Mononuclear cell (primary cell): ENCODE data around the gene CES4A. TPM values are rescaled to one million over a fixed set of nuclear protein-coding genes. Genes with fewer than 3 reads are reported as not detected.
"Not testable (repeated sequence)": the region's sequence is repeated elsewhere in the genome, so short reads cannot be mapped to it uniquely, and the experiment has no call there.

Source experiments
- H3K27me3 ChIP-seq: 2 replicates; pipeline ENCODE4 v1.6.0; 2011; ENCODE audit warnings: low read length, control low read depth; ENCODE audit not compliant: insufficient read depth
- H3K4me1 ChIP-seq: 2 replicates; pipeline ENCODE4 v1.5.1; 2011; ENCODE audit warnings: mild to moderate bottlenecking, low read length, control low read depth; ENCODE audit not compliant: insufficient read depth
- H3K4me3 ChIP-seq: 2 replicates; pipeline ENCODE4 v1.5.1; 2011; ENCODE audit warnings: mild to moderate bottlenecking, low read length, moderate library complexity
- H3K9me3 ChIP-seq: 2 replicates; pipeline ENCODE4 v1.5.1; 2011; ENCODE audit warnings: low read depth, mild to moderate bottlenecking, control low read depth, low read length
- total RNA-seq: library from RNA; depleted of rRNA; stranded (reverse); fragments of >200 nt; gene quantifications from one replicate; pipeline ENCODE4 v1.2.3, GENCODE V29; 2012

The CES4A gene
- total RNA-seq, 1 donor: 5.6 TPM

DNA sequence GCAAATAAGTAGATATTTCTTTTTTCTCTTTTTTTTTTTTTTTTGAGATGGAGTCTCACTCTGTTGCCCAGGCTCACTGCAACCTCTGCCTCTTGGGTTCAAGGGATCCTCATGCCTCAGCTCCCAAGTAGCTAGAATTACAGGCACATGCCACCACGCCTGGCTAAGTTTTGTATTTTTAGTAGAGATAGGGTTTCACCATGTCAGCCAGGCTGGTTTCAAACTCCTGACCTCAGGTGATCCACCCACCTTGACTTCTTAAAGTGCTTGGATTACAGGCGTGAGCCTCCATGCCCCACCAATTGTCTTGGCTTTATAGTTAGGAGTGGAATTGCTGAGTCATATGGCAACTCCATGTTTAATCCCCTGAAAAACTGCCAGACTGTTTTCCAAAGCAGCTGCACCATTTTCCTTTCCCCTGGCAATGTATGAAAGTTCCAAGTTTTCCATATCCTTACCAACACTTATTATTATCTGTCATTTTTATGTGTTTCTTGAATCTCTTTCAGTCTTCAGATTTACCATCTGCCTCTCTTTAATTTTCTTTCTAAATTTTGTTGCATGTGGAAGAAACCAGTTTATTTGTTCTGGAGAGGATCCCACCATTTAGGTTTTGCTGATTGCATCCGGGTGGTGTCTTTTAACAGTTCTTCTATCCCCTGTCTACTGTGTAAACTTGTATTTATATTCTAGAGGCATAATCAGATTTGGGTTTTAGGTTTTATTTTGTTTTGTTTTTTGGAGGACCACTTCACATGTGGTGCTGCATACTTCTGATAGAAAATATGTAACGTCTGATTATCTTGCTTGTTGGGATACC, 37.2 kb upstream of the CES4A start:
- Histone ChIP-seq H3K27me3 (peaks cover 44% of the 10 kb centered on the region), H3K4me1 (peaks cover 16% of the 10 kb centered on the region), H3K9me3 (no peaks in the 10 kb centered on the region), H3K4me3 (no peak overlapping the region)

- H3K4me3 ChIP-seq: no peak overlapping the region
- H3K9me3 ChIP-seq: no peaks in the 10 kb centered on the region
- H3K4me1 ChIP-seq: peaks cover 16% of the 10 kb centered on the region
- peaks cover 44% of the 10 kb centered on the region for H3K27me3 ChIP-seq
These were observed 35.8 kb upstream of the CES4A start for GRCh38 chr16:66952430-66953110.

DNA sequence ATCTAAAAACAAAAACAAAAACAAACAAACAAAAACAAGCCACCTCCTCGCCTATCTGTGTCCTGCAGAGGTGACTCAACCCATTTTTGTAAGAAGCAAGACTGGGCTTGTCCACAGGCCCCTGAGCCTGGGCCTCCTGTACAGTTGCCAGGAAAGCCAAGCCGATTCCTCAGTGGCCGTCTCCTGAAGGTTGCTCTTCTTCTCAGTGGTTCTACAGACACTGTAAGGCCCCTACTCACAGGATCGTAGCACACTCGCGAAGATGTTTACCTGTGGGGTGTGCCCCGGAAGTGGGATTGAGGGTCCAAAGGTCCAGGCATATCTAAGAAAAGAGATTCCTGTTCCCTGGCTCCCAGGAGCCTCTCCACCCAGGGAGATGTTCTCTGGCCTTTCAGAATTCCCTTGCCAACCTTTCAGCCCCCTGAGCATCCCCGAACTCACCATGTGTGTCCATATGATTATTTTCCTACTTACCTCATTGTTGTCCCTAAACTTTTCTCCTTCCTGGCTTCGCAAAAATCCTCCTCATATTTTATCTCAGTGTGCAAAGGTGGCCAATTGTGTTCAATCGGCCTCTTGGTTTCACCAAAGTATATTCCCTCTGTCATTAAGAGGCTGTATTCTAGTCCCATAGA, 34.8 kb upstream of the CES4A start:
- peaks cover 10% of the 10 kb centered on the region for H3K4me1 ChIP-seq
- peaks cover 39% of the 10 kb centered on the region for H3K27me3 ChIP-seq
- no peak overlapping the region for H3K4me3 ChIP-seq
- H3K9me3 ChIP-seq: no peaks in the 10 kb centered on the region

DNA sequence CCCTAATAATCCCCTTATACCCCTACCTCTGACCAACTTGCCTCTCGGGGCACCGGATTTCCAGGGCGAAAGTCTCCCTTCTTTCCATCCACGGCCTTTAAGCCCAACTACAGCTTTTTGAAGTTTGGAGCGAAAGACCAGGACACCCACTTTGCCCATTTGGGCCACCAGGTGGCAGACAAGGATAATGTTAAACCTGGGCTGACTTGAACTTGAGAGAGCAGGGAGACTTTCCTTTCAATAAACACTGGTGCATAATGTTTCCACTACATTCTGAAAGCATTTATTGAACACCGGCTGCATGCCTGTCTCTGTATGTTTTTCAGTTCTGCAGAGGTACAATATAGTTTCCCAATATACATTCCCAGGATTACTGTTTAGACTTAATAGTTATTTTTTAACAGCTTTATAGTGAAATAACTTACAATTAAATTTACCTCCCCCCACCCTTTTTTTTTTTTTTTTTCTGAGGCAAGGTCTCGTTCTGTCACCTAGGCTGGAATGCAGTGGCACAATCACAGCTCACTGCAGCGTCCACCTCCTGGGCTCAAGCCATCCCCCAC, 34.2 kb upstream of the CES4A start:
- Histone ChIP-seq H3K4me3 (no peak overlapping the region), H3K9me3 (no peaks in the 10 kb centered on the region), H3K27me3 (peaks cover 33% of the 10 kb centered on the region), H3K4me1 (peaks cover 12% of the 10 kb centered on the region)

DNA sequence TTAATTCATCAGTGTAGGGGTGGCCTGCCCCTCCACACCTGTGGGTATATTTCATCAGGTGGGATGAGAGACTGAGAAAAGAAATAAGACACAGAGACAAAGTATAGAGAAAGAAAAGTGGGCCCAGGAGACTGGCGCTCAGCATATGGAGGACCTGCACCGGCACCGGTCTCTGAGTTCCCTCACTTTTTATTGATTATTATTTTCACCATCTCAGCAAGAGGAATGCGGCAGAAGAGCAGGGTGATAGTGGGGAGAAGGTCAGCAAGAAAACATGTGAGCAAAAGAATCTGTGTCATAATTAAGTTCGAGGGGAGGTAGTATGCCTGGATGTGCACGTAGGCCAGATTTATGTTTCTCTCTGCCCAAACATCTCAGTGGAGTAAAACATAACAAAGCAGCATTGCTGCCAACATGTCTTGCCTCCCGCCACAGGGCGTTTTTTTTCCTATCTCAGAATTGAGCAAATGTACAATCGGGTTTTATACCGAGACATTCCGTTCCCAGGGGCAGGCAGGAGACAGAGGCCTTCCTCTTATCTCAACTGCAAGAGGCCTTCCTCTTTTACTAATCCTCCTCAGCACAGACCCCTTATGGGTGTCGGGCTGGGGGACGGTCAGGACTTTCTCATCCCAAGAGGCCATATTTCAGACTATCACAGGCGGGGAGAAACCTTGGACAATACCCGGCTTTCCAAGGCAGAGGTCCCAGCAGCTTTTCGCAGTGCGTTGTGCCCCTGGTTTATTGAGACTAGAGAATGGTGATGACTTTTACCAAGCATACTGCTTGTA, 32.8 kb upstream of the CES4A start:
- Histone ChIP-seq H3K4me1 (peaks cover 24% of the 10 kb centered on the region), H3K27me3 (peaks cover 20% of the 10 kb centered on the region)
- not testable (repeated sequence) for H3K9me3 ChIP-seq

GRCh38 chr16:66956154-66956457, 32.3 kb upstream of the CES4A start:
- H3K4me3 ChIP-seq, H3K9me3 ChIP-seq: not testable (repeated sequence)
- H3K27me3 ChIP-seq: peaks cover 14% of the 10 kb centered on the region
- peaks cover 30% of the 10 kb centered on the region for H3K4me1 ChIP-seq

More for the DNA sequence above, 32.8 kb upstream of the CES4A start:
- H3K4me3 ChIP-seq: not testable (repeated sequence)

DNA sequence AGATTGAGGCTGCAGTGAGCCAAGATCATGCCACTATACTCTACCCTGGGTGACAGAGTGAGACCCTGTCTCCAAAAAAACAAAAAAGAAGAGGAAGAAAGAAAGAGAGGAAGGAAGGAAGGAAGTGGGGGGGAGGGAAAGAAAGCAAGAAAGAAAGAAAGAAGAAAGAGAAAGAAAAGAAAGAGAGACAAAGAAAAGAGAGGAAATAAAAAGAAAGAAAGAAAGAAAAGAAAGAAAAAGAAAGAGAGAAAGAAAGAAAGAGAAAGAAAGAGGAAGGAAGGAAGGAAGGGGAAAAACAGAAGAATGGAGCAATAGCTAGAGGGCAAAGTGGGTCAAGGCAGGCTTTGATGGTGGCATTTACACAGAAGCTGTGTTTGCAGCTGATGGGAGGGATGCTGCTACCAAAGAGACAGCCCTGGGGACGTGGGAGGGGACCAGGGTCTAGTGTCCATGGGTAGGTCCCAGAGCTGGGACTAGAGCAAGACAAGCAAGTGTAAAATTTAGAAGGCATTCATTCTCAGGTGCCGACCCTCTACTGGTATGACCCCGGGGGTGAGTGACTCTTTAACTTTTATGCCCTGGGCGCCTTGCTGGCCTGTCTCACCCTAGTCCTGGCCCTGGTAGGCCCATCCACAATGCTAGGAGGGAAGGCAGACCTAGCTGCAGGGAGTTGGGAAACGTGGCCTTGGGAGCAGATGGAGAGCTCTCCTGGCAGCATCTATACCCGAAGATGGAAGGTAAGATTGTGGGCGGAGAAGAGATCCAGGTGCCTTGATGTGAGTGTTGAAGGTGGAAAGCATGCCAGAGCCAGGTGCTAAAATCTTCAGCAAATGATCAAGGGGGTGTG, 29.3 kb upstream of the CES4A start:
- no peak overlapping the region for H3K4me3 ChIP-seq
- no peaks in the 10 kb centered on the region for H3K27me3 ChIP-seq
- peaks cover 39% of the 10 kb centered on the region for H3K4me1 ChIP-seq
- no peaks in the 10 kb centered on the region for H3K9me3 ChIP-seq

DNA sequence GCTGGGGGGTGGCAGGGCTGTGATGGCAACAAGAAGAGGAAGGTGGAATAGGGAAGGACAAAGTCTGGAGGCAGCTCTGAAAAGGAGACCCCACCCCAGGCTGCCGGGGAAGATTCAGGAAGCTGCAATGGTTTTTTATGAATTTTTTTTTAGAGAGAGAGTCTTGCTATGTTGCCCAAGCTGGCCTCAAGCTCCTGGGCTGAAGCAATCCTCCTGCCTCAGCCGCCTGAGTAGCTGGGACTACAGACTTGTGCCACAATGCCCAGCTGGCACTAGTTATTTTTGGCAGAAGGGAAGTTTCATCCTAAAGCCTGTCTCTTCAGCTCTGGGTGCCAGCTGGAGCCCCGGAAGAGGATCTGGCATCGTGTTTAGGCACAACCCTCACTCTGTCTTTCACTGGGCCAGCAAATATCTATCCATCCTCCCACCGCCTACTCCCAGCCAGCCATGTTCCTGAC, 28.7 kb upstream of the CES4A start:
- Histone ChIP-seq H3K9me3 (no peaks in the 10 kb centered on the region), H3K4me1 (peaks cover 39% of the 10 kb centered on the region), H3K27me3 (no peaks in the 10 kb centered on the region), H3K4me3 (no peak overlapping the region)

- H3K27me3 ChIP-seq: no peaks in the 10 kb centered on the region
- H3K9me3 ChIP-seq: no peaks in the 10 kb centered on the region
- H3K4me1 ChIP-seq: peaks cover 39% of the 10 kb centered on the region
- no peak overlapping the region for H3K4me3 ChIP-seq
These were observed 28.1 kb upstream of the CES4A start for GRCh38 chr16:66960270-66960669.

DNA sequence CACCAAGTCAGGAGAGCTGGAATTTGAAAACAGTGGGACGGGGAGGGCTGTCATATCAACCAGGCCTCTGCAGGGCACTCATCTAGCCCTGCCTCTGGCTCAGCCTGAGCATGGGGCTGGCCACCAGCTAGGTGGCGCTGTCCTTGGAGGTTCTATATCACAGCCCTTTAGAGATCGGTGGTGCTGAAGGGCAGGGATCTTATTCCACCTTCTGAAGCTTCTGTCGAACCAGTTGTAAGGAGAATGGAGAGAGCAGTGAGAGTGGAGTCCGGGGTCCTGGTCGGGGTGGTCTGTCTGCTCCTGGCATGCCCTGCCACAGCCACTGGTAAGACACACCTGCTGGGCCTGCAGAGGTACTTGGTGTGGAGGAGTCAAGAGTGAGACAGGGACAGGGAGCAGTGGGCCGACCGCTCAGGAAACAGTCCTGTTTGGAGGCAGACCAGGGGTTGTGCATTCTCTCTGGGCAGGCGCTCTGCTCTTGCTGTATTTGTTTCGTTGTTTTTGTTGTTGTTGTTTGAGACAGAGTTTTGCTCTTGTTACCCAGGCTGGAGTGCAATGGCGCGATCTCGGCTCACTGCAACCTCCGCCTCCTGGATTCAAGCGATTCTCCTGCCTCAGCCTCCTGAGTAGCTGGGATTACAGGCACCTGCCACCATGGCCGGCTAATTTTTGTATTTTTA, 27.2 kb upstream of the CES4A start, which contains the start of gene CES3:
Gene CES3, plus strand, starts transcription at position 202 of the 680 bp plus-strand sequence. Its CDS starts 42 bp downstream, at position 244.
- H3K4me3 ChIP-seq: no peak within 1 kb of the TSS
- H3K9me3 ChIP-seq: no peaks in the 10 kb centered on the region
- H3K27me3 ChIP-seq: no peaks in the 10 kb centered on the region
- peaks cover 39% of the 10 kb centered on the region for H3K4me1 ChIP-seq

DNA sequence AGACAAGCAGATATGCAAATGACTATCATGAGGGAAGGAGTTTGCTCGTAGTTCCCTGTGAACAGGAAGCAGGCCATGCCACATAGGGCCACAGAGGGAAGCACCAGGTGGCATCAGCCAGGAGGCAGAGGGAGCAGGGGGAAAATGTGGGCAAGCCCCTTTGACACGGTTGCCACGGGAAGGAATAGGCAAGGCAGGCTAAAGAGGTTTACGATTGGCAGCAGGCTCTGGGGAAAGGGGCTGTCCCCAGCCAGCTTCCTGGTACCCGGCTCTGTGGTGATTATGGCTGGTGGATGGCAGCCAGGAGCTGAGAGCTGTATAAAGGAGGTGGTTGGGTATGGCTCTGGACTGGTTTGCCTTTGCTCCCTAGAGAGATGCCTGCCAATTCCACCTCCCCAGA, 26.5 kb upstream of the CES4A start:
- peaks cover 39% of the 10 kb centered on the region for H3K4me1 ChIP-seq
- H3K27me3 ChIP-seq: no peaks in the 10 kb centered on the region
- no peaks in the 10 kb centered on the region for H3K9me3 ChIP-seq
- H3K4me3 ChIP-seq: no peak overlapping the region

GRCh38 chr16:66964049-66964448, 24.3 kb upstream of the CES4A start:
- no peaks in the 10 kb centered on the region for H3K27me3 ChIP-seq
- H3K4me1 ChIP-seq: peaks cover 29% of the 10 kb centered on the region
- no peaks in the 10 kb centered on the region for H3K9me3 ChIP-seq
- no peak overlapping the region for H3K4me3 ChIP-seq

GRCh38 chr16:66968847-66969246, 19.5 kb upstream of the CES4A start:
- no peaks in the 10 kb centered on the region for H3K4me1 ChIP-seq
- H3K9me3 ChIP-seq: no peaks in the 10 kb centered on the region
- H3K4me3 ChIP-seq: no peak overlapping the region
- H3K27me3 ChIP-seq: no peaks in the 10 kb centered on the region
